ENCODE results near the gene DNAH3.
"Not testable (repeated sequence)": the region's sequence is repeated elsewhere in the genome, so short reads cannot be mapped to it uniquely, and the experiment has no call there.

DNAH3 gene

GRCh38 chr16:21186326-21186691 lies 35.7 kb upstream of the DNAH3 start:
- Histone ChIP-seq H3K4me3 (ENCODE audit: low read length) (no peak overlapping the region), H3K27ac (ENCODE audit: low read length) (no peak overlapping the region), H3K27me3 (ENCODE audit: insufficient read depth, low read length) (no peaks in the 10 kb centered on the region), H3K9ac (ENCODE audit: low read depth, low read length) (no peak overlapping the region), H3K9me3 (ENCODE audit: insufficient read depth, low read depth, low read length) (peaks cover 15% of the 10 kb centered on the region), H3K36me3 (ENCODE audit: insufficient read depth, low read depth, low read length) (peaks cover 15% of the 10 kb centered on the region), H3K4me1 (ENCODE audit: insufficient read depth, low read length) (no peaks in the 10 kb centered on the region)

- Histone ChIP-seq H3K4me1 (ENCODE audit: insufficient read depth, low read length) (no peaks in the 10 kb centered on the region), H3K4me3 (ENCODE audit: low read length) (no peak overlapping the region), H3K27ac (ENCODE audit: low read length) (no peak overlapping the region), H3K36me3 (ENCODE audit: insufficient read depth, low read depth, low read length) (peaks cover 20% of the 10 kb centered on the region), H3K9me3 (ENCODE audit: insufficient read depth, low read depth, low read length) (peaks cover 18% of the 10 kb centered on the region), H3K27me3 (ENCODE audit: insufficient read depth, low read length) (no peaks in the 10 kb centered on the region), H3K9ac (ENCODE audit: low read depth, low read length) (no peak overlapping the region)
Observed at GRCh38 chr16:21185659-21186325, 35.1 kb upstream of the DNAH3 start.

- no peak overlapping the region for H3K9ac ChIP-seq (ENCODE audit: low read depth, low read length)
Observed at GRCh38 chr16:21184834-21185233, 34.2 kb upstream of the DNAH3 start.

GRCh38 chr16:21183995-21184394 lies 33.3 kb upstream of the DNAH3 start:
- Histone ChIP-seq H3K4me1 (ENCODE audit: insufficient read depth, low read length) (no peaks in the 10 kb centered on the region), H3K27ac (ENCODE audit: low read length) (no peak overlapping the region), H3K36me3 (ENCODE audit: insufficient read depth, low read depth, low read length) (peaks cover 37% of the 10 kb centered on the region), H3K4me3 (ENCODE audit: low read length) (no peak overlapping the region), H3K9me3 (ENCODE audit: insufficient read depth, low read depth, low read length) (peaks cover 18% of the 10 kb centered on the region), H3K9ac (ENCODE audit: low read depth, low read length) (no peak overlapping the region), H3K27me3 (ENCODE audit: insufficient read depth, low read length) (no peaks in the 10 kb centered on the region)

More at GRCh38 chr16:21184834-21185233, 34.2 kb upstream of the DNAH3 start:
- Histone ChIP-seq H3K9me3 (ENCODE audit: insufficient read depth, low read depth, low read length) (peaks cover 18% of the 10 kb centered on the region), H3K4me3 (ENCODE audit: low read length) (no peak overlapping the region), H3K4me1 (ENCODE audit: insufficient read depth, low read length) (no peaks in the 10 kb centered on the region), H3K27ac (ENCODE audit: low read length) (no peak overlapping the region), H3K36me3 (ENCODE audit: insufficient read depth, low read depth, low read length) (peaks cover 29% of the 10 kb centered on the region), H3K27me3 (ENCODE audit: insufficient read depth, low read length) (no peaks in the 10 kb centered on the region)

- peaks cover 74% of the 10 kb centered on the region for H3K36me3 ChIP-seq (ENCODE audit: insufficient read depth, low read depth, low read length)
Observed at GRCh38 chr16:21179983-21180365, 29.3 kb upstream of the DNAH3 start.

GRCh38 chr16:21179126-21179982 lies 28.7 kb upstream of the DNAH3 start:
- no peak overlapping the region for H3K27ac ChIP-seq (ENCODE audit: low read length)
- no peak overlapping the region for H3K4me3 ChIP-seq (ENCODE audit: low read length)
- H3K27me3 ChIP-seq (ENCODE audit: insufficient read depth, low read length): no peaks in the 10 kb centered on the region
- no peaks in the 10 kb centered on the region for H3K4me1 ChIP-seq (ENCODE audit: insufficient read depth, low read length)
- H3K9ac ChIP-seq (ENCODE audit: low read depth, low read length): no peak overlapping the region
- peaks cover 18% of the 10 kb centered on the region for H3K9me3 ChIP-seq (ENCODE audit: insufficient read depth, low read depth, low read length)
- peaks cover 80% of the 10 kb centered on the region for H3K36me3 ChIP-seq (ENCODE audit: insufficient read depth, low read depth, low read length)

More at GRCh38 chr16:21179983-21180365, 29.3 kb upstream of the DNAH3 start:
- no peaks in the 10 kb centered on the region for H3K4me1 ChIP-seq (ENCODE audit: insufficient read depth, low read length)
- H3K27me3 ChIP-seq (ENCODE audit: insufficient read depth, low read length): no peaks in the 10 kb centered on the region
- H3K9ac ChIP-seq (ENCODE audit: low read depth, low read length): no peak overlapping the region
- no peak overlapping the region for H3K4me3 ChIP-seq (ENCODE audit: low read length)
- H3K9me3 ChIP-seq (ENCODE audit: insufficient read depth, low read depth, low read length): peaks cover 18% of the 10 kb centered on the region
- no peak overlapping the region for H3K27ac ChIP-seq (ENCODE audit: low read length)

GRCh38 chr16:21175397-21175796 lies 24.8 kb upstream of the DNAH3 start:
- H3K36me3 ChIP-seq (ENCODE audit: insufficient read depth, low read depth, low read length): peaks cover 96% of the 10 kb centered on the region

GRCh38 chr16:21172650-21173049 lies 22.0 kb upstream of the DNAH3 start:
- no peaks in the 10 kb centered on the region for H3K27me3 ChIP-seq (ENCODE audit: insufficient read depth, low read length)
- peaks cover 81% of the 10 kb centered on the region for H3K36me3 ChIP-seq (ENCODE audit: insufficient read depth, low read depth, low read length)
- no peaks in the 10 kb centered on the region for H3K4me1 ChIP-seq (ENCODE audit: insufficient read depth, low read length)
- no peak overlapping the region for H3K9ac ChIP-seq (ENCODE audit: low read depth, low read length)
- H3K4me3 ChIP-seq (ENCODE audit: low read length): no peak overlapping the region
- H3K27ac ChIP-seq (ENCODE audit: low read length): no peak overlapping the region
- no peaks in the 10 kb centered on the region for H3K9me3 ChIP-seq (ENCODE audit: insufficient read depth, low read depth, low read length)

More at GRCh38 chr16:21175397-21175796, 24.8 kb upstream of the DNAH3 start:
- Histone ChIP-seq H3K27me3 (ENCODE audit: insufficient read depth, low read length) (no peaks in the 10 kb centered on the region), H3K9me3 (ENCODE audit: insufficient read depth, low read depth, low read length) (no peaks in the 10 kb centered on the region), H3K4me1 (ENCODE audit: insufficient read depth, low read length) (no peaks in the 10 kb centered on the region), H3K4me3 (ENCODE audit: low read length) (no peak overlapping the region), H3K9ac (ENCODE audit: low read depth, low read length) (no peak overlapping the region), H3K27ac (ENCODE audit: low read length) (no peak overlapping the region)

- not testable (repeated sequence) for H3K9ac ChIP-seq (ENCODE audit: low read depth, low read length); H3K9me3 ChIP-seq (ENCODE audit: insufficient read depth, low read depth, low read length)
- H3K36me3 ChIP-seq (ENCODE audit: insufficient read depth, low read depth, low read length): peaks cover 77% of the 10 kb centered on the region
Observed at GRCh38 chr16:21170116-21170515, 19.5 kb upstream of the DNAH3 start.

GRCh38 chr16:21169249-21169981 lies 18.8 kb upstream of the DNAH3 start:
- no peak overlapping the region for H3K4me3 ChIP-seq (ENCODE audit: low read length)

More at GRCh38 chr16:21170116-21170515, 19.5 kb upstream of the DNAH3 start:
- H3K4me3 ChIP-seq (ENCODE audit: low read length); H3K27ac ChIP-seq (ENCODE audit: low read length); H3K27me3 ChIP-seq (ENCODE audit: insufficient read depth, low read length); H3K4me1 ChIP-seq (ENCODE audit: insufficient read depth, low read length): not testable (repeated sequence)

GRCh38 chr16:21167929-21168602 lies 17.4 kb upstream of the DNAH3 start:
- Histone ChIP-seq H3K9ac (ENCODE audit: low read depth, low read length) (no peak overlapping the region), H3K36me3 (ENCODE audit: insufficient read depth, low read depth, low read length) (peaks cover 75% of the 10 kb centered on the region), H3K9me3 (ENCODE audit: insufficient read depth, low read depth, low read length) (no peaks in the 10 kb centered on the region), H3K27ac (ENCODE audit: low read length) (no peak overlapping the region), H3K4me3 (ENCODE audit: low read length) (no peak overlapping the region), H3K4me1 (ENCODE audit: insufficient read depth, low read length) (no peaks in the 10 kb centered on the region), H3K27me3 (ENCODE audit: insufficient read depth, low read length) (no peaks in the 10 kb centered on the region)

More at GRCh38 chr16:21169249-21169981, 18.8 kb upstream of the DNAH3 start:
- H3K4me1 ChIP-seq (ENCODE audit: insufficient read depth, low read length): no peaks in the 10 kb centered on the region
- no peaks in the 10 kb centered on the region for H3K27me3 ChIP-seq (ENCODE audit: insufficient read depth, low read length)
- peaks cover 76% of the 10 kb centered on the region for H3K36me3 ChIP-seq (ENCODE audit: insufficient read depth, low read depth, low read length)
- H3K27ac ChIP-seq (ENCODE audit: low read length): no peak overlapping the region
- H3K9me3 ChIP-seq (ENCODE audit: insufficient read depth, low read depth, low read length): no peaks in the 10 kb centered on the region
- H3K9ac ChIP-seq (ENCODE audit: low read depth, low read length): no peak overlapping the region
